CD4-positive, alpha-beta T cell treated with Interleukin-12 subunit alpha and Interleukin-12 subunit beta, for 1 hour (primary cell): ENCODE measurements around the gene MMP3.

Experiments
- DNase-seq: peaks from one replicate; pipeline ENCODE4 v3.0.0-alpha.2; 2020

MMP3 gene

DNA sequence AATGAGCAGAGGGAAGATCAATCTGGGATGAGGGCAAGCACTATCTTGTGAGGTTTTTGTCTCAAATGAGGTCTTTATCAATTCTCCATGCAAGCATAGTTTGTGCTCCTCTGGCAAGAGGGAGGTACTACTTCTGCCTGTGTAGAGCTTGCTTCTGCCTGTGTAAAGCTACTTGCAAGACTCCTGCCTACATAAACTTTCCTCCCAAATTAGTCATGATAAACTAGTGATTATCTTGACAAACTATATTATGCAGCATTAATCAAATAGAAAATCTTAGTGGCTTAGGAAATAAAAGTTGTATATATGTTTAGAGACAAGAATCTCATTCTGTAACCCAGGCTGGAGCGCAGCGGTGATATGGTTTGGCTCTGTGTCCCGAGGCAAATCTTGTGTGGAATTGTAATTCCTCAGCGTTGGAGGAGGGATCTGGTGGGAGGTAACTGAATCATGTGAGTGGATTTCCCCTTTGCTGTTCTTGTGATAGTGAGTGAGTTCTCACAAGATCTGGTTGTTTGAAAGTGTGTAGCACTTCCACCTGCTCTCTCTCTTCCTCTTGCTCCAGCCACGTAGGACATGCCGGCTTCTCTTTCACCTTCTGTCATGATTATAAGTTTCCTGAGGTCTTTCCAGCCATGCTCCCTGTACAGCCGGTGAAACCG is 54.9 kb downstream of the MMP3 start:
- no peak for DNase-seq
